H1 (cell line): ENCODE data around the gene GMCL2.

Experiments
- BACH1 ChIP-seq: IDR thresholded peaks from 2 replicates; pipeline ENCODE4 v1.6.1; 2012; ENCODE audit warnings: low read length, improper control_type of control experiment
- CEBPB ChIP-seq: IDR thresholded peaks from 2 replicates; pipeline ENCODE4 v1.6.1; 2012; ENCODE audit warnings: low read depth, low read length
- CHD1 ChIP-seq: IDR thresholded peaks from 2 replicates; pipeline ENCODE4 v1.6.1; 2012; ENCODE audit warnings: low read depth, low read length, improper control_type of control experiment
- CREB1 ChIP-seq: IDR thresholded peaks from 2 replicates; pipeline ENCODE4 v1.6.1; 2012; ENCODE audit warnings: inconsistent platforms
- KDM1A ChIP-seq: fragments of 200-600, 300-600 bp; sonication (generic); IDR thresholded peaks from 2 replicates; pipeline ENCODE4 v1.7.1; 2016; ENCODE audit warnings: mild to moderate bottlenecking, low read length, borderline replicate concordance
- KDM5A ChIP-seq: fragments of 200-600 bp; IDR thresholded peaks from 2 replicates; pipeline ENCODE4 v1.7.1; 2012; ENCODE audit warnings: mild to moderate bottlenecking, low read length, inconsistent platforms, mixed read lengths
- MAFK ChIP-seq: IDR thresholded peaks from 2 replicates; pipeline ENCODE4 v1.6.1; 2012; ENCODE audit warnings: low read depth, mild to moderate bottlenecking, improper control_type of control experiment, low read length
- POLR2A ChIP-seq, 2 experiments: IDR thresholded peaks; 1 replicate in 1 of 2; 2 replicates in 1 of 2; pipeline ENCODE4 v1.6.1; 2011; ENCODE audit warnings: low read depth in 2 of 2, low read length in 2 of 2, mild to moderate bottlenecking in 2 of 2; ENCODE audit errors: control extremely low read depth in 1 of 2
- POLR2AphosphoS5 ChIP-seq: IDR thresholded peaks from 2 replicates; pipeline ENCODE4 v1.6.1; 2011; ENCODE audit warnings: low read depth, low read length
- SP2 ChIP-seq: IDR thresholded peaks from 2 replicates; pipeline ENCODE4 v1.6.1; 2012; ENCODE audit warnings: mild to moderate bottlenecking, low read length, inconsistent platforms
- TAF1 ChIP-seq: IDR thresholded peaks from 2 replicates; pipeline ENCODE4 v1.6.1; 2011; ENCODE audit warnings: mild to moderate bottlenecking, low read depth, low read length
- TF ChIP-seq, protein P1 (sequence below): IDR thresholded peaks from 2 replicates; pipeline ENCODE4 v1.6.1; 2011; ENCODE audit warnings: low read length, improper control_type of control experiment
- TF ChIP-seq, protein P2 (sequence below), 3 experiments: IDR thresholded peaks; 1 replicate in 2 of 3; 2 replicates in 1 of 3; pipeline versions ENCODE4 v1.5.1 to v1.6.1; 2011; ENCODE audit warnings: low read length in 3 of 3, mild to moderate bottlenecking in 3 of 3, inconsistent platforms in 2 of 3, low read depth in 1 of 3, moderate library complexity in 1 of 3; ENCODE audit not compliant: insufficient read depth in 1 of 3; ENCODE audit errors: control extremely low read depth in 1 of 3
- TF ChIP-seq, protein P3 (sequence below): IDR thresholded peaks from 2 replicates; pipeline ENCODE4 v1.6.1; 2012; ENCODE audit warnings: inconsistent platforms

DNA sequence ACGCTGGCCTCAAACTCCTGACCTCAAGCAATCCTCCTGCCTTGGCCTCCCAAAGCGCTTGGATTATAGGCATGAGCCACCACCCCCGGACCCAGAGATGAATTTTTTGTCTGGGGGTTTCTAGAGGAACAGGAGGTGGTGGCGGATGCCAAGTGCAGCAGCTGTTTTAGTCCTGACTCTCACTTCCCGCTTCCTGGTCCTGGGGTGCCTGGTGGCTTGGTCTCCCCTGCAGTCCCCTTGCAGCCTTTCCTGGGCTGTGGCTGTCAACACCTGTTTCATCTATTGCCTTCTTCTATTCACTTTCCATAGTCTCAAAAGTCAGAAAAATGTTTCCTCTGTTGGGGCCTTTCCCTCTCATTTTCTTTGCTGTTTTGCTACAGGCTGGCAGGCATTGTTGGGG lies 27.0 kb downstream of the GMCL2 start:
- TF ChIP-seq, protein P1, sequence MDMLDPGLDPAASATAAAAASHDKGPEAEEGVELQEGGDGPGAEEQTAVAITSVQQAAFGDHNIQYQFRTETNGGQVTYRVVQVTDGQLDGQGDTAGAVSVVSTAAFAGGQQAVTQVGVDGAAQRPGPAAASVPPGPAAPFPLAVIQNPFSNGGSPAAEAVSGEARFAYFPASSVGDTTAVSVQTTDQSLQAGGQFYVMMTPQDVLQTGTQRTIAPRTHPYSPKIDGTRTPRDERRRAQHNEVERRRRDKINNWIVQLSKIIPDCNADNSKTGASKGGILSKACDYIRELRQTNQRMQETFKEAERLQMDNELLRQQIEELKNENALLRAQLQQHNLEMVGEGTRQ = no peak
- TF ChIP-seq KDM5A (no peak), CEBPB (no peak), POLR2A (IDR thresholded peaks at IDR 0.05; ENCODE audit: control extremely low read depth in 1 of 2, low read depth in 2 of 2, low read length in 2 of 2) (no peak), KDM1A (no peak), BACH1 (no peak), MAFK (no peak), CREB1 (no peak), POLR2AphosphoS5 (no peak), SP2 (no peak), TAF1 (no peak), CHD1 (no peak)
- TF ChIP-seq, protein P2, sequence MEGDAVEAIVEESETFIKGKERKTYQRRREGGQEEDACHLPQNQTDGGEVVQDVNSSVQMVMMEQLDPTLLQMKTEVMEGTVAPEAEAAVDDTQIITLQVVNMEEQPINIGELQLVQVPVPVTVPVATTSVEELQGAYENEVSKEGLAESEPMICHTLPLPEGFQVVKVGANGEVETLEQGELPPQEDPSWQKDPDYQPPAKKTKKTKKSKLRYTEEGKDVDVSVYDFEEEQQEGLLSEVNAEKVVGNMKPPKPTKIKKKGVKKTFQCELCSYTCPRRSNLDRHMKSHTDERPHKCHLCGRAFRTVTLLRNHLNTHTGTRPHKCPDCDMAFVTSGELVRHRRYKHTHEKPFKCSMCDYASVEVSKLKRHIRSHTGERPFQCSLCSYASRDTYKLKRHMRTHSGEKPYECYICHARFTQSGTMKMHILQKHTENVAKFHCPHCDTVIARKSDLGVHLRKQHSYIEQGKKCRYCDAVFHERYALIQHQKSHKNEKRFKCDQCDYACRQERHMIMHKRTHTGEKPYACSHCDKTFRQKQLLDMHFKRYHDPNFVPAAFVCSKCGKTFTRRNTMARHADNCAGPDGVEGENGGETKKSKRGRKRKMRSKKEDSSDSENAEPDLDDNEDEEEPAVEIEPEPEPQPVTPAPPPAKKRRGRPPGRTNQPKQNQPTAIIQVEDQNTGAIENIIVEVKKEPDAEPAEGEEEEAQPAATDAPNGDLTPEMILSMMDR (IDR thresholded peaks at IDR 0.05; ENCODE audit: control extremely low read depth in 1 of 3, insufficient read depth in 1 of 3, low read depth in 1 of 3, low read length in 3 of 3) = no peak
- TF ChIP-seq, protein P3, sequence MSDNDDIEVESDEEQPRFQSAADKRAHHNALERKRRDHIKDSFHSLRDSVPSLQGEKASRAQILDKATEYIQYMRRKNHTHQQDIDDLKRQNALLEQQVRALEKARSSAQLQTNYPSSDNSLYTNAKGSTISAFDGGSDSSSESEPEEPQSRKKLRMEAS = no peak
